ENCODE results near the gene KRTAP10-3. TPM values are rescaled to one million over a fixed set of nuclear protein-coding genes. Genes with fewer than 3 reads are reported as not detected.

KRTAP10-3 gene
- total and polyA plus RNA-seq, 9 of the 15 experiments (the other 6 are each of a cell fraction or from before 2014, with no cell fraction given), result not detected

DNA sequence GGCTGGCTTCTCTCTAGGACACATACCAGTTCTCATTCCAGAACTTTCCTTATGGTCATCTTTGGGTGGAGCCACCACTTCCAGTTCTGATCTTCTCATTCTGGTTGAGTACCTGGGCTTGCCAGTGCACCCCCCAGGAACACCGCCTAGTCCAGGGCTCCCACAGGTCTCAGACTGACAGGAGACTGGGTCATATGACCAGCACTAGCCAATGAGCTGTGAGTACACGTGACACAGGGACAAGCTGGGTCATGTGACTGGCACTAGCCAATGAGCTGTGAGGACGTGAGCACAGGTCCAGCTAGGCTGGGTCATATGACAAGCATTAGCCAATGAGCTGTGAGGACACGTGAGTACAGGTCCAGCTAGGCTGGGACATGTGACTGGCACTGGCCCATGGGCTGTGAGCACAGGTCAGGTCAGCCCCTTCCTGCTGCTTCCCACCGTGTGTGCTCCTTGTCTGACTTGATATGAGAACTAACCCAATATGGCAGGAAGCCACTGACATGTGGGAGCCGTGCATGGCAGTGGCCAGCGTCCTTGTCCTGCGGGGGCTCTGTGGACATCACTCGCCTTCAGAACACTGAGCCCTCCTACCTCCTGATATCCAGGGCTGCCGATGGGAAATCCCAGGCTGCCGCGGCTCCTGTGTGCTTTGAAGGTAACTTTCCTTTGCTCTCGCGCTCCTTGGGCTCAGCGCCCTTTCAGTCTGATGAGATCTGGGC lies 41.3 kb downstream of the KRTAP10-3 start (continued):
- TF ChIP-seq, protein P1, sequence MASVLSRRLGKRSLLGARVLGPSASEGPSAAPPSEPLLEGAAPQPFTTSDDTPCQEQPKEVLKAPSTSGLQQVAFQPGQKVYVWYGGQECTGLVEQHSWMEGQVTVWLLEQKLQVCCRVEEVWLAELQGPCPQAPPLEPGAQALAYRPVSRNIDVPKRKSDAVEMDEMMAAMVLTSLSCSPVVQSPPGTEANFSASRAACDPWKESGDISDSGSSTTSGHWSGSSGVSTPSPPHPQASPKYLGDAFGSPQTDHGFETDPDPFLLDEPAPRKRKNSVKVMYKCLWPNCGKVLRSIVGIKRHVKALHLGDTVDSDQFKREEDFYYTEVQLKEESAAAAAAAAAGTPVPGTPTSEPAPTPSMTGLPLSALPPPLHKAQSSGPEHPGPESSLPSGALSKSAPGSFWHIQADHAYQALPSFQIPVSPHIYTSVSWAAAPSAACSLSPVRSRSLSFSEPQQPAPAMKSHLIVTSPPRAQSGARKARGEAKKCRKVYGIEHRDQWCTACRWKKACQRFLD (CRISPR knock-in tag; IDR thresholded peaks at IDR 0.05), result no peak; the same call in 1 of the 2 replicates
- 0 out of 2 replicates have a peak, but pooled peaks have one; percentile 80 for TF ChIP-seq RHOXF2B (CRISPR knock-in tag; conservative IDR thresholded peaks at IDR 0.05)
- peak; percentile 71 for TF ChIP-seq CREM (IDR thresholded peaks at IDR 0.05; ENCODE audit: low read depth)
- no peak for TF ChIP-seq ZNF146 (CRISPR knock-in tag; IDR thresholded peaks at IDR 0.05; ENCODE audit: unreplicated experiment)
- TF ChIP-seq, protein P2, sequence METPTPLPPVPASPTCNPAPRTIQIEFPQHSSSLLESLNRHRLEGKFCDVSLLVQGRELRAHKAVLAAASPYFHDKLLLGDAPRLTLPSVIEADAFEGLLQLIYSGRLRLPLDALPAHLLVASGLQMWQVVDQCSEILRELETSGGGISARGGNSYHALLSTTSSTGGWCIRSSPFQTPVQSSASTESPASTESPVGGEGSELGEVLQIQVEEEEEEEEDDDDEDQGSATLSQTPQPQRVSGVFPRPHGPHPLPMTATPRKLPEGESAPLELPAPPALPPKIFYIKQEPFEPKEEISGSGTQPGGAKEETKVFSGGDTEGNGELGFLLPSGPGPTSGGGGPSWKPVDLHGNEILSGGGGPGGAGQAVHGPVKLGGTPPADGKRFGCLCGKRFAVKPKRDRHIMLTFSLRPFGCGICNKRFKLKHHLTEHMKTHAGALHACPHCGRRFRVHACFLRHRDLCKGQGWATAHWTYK (CRISPR knock-in tag; IDR thresholded peaks at IDR 0.05), result peak; percentile 55; the same call in 1 of the 2 replicates
- TF ChIP-seq POU5F1 (IDR thresholded peaks at IDR 0.05; ENCODE audit: borderline replicate concordance, low read depth, low read length, partially characterized antibody), result no peak
- TF ChIP-seq CBFA2T2 (conservative IDR thresholded peaks at IDR 0.05), result peak; percentile 97
- TF ChIP-seq, protein P3, sequence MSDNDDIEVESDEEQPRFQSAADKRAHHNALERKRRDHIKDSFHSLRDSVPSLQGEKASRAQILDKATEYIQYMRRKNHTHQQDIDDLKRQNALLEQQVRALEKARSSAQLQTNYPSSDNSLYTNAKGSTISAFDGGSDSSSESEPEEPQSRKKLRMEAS (CRISPR knock-in tag; IDR thresholded peaks at IDR 0.05), result peak; percentile 58
- peak; percentile 36; the same call in 1 of the 2 replicates for TF ChIP-seq FOSL1 (tag; conservative IDR thresholded peaks at IDR 0.05)
- TF ChIP-seq, protein P4, sequence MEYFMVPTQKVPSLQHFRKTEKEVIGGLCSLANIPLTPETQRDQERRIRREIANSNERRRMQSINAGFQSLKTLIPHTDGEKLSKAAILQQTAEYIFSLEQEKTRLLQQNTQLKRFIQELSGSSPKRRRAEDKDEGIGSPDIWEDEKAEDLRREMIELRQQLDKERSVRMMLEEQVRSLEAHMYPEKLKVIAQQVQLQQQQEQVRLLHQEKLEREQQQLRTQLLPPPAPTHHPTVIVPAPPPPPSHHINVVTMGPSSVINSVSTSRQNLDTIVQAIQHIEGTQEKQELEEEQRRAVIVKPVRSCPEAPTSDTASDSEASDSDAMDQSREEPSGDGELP (CRISPR knock-in tag; IDR thresholded peaks at IDR 0.05; ENCODE audit: borderline replicate concordance), result peak; percentile 82; the same call in 1 of the 2 replicates
- no peak for TF ChIP-seq CSDE1 (IDR thresholded peaks at IDR 0.05)
- peak; percentile 60; the same call in 1 of the 2 replicates for TF ChIP-seq POLR2A (conservative IDR thresholded peaks at IDR 0.05)
- TF ChIP-seq CBFA2T3 (IDR thresholded peaks at IDR 0.05), result no peak
- TF ChIP-seq CBX3 (IDR thresholded peaks at IDR 0.05; ENCODE audit: borderline replicate concordance in 1 of 2, low read length in 2 of 2), result peak in 1 of 2 experiments; percentile 71; a peak in 1 of 3 replicates
- TF ChIP-seq TOE1 (IDR thresholded peaks at IDR 0.05; ENCODE audit: borderline replicate concordance), result peak; percentile 100
- TF ChIP-seq TOE1 (CRISPR knock-in tag; IDR thresholded peaks at IDR 0.05; ENCODE audit: borderline replicate concordance, low read depth), result no peak
- no peak for TF ChIP-seq ETS2 (tag; IDR thresholded peaks at IDR 0.05; ENCODE audit: borderline replicate concordance, poor library complexity, severe bottlenecking)
- 0 out of 2 replicates have a peak, but pooled peaks have one; percentile 38 for TF ChIP-seq NR4A1 (CRISPR knock-in tag; IDR thresholded peaks at IDR 0.05)
- 0 out of 2 replicates have a peak, but pooled peaks have one; percentile 40 for TF ChIP-seq NR4A1 (tag; IDR thresholded peaks at IDR 0.05)
- TF ChIP-seq, protein P5, sequence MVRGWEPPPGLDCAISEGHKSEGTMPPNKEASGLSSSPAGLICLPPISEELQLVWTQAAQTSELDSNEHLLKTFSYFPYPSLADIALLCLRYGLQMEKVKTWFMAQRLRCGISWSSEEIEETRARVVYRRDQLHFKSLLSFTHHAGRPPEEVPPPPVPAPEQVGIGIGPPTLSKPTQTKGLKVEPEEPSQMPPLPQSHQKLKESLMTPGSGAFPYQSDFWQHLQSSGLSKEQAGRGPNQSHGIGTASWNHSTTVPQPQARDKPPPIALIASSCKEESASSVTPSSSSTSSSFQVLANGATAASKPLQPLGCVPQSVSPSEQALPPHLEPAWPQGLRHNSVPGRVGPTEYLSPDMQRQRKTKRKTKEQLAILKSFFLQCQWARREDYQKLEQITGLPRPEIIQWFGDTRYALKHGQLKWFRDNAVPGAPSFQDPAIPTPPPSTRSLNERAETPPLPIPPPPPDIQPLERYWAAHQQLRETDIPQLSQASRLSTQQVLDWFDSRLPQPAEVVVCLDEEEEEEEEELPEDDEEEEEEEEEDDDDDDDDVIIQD (CRISPR knock-in tag; IDR thresholded peaks at IDR 0.05), result peak; percentile 39; the same call in 1 of the 2 replicates
- no peak for TF ChIP-seq CREB1 (IDR thresholded peaks at IDR 0.05)
- TF ChIP-seq CREB1 (CRISPR knock-in tag; IDR thresholded peaks at IDR 0.05), result 0 out of 2 replicates have a peak, but pooled peaks have one; percentile 37
- peak; percentile 95 for TF ChIP-seq CBX1 (IDR thresholded peaks at IDR 0.05; ENCODE audit: low read depth)
- TF ChIP-seq ZNF12 (CRISPR knock-in tag; IDR thresholded peaks at IDR 0.05), result 0 out of 2 replicates have a peak, but pooled peaks have one; percentile 43
